GM10248 (cell line): ENCODE data around the gene GATA3.

Experiments used
- CTCF ChIA-PET: fragments of 300-600 bp; sonication (Branson Sonifier 250); formaldehyde crosslinking; extraction: SDS; loops from one replicate; lab custom pipeline; 2021; ENCODE audit warnings: antibody characterized with exemption; lab: Yijun Ruan, JAX
- POLR2A ChIA-PET: fragments of 350-650 bp; sonication (Branson Sonifier 250); formaldehyde crosslinking; extraction: SDS; loops from one replicate; lab custom pipeline; 2020; ENCODE audit warnings: antibody characterized with exemption; lab: Yijun Ruan, JAX
- DNase-seq: peaks from one replicate; pipeline ENCODE4 v3.0.0; 2012; ENCODE audit errors: extremely low spot score
- CTCF ChIP-seq: IDR thresholded peaks from 2 replicates; pipeline ENCODE4 v1.5.1; 2012; ENCODE audit warnings: mild to moderate bottlenecking, low read depth; ENCODE audit errors: extremely low read depth, missing control alignments, control extremely low read depth

GATA3 gene

GRCh38 chr10:8055420-8056349 is 1.2 kb downstream of the GATA3 start:
- CTCF ChIA-PET: no interaction called here
- no peak for DNase-seq
- TF ChIP-seq CTCF: no peak
- POLR2A ChIA-PET: interaction anchor here (0.6 kb wide), 1 partner anchor 125 kb away, joined by 4 read pairs; no protein-coding TSS in a partner anchor

GRCh38 chr10:8056378-8056777 is 1.9 kb downstream of the GATA3 start:
- CTCF ChIA-PET: no interaction called here
- DNase-seq: no peak
- no peak for TF ChIP-seq CTCF
- POLR2A ChIA-PET: interaction anchor here (0.6 kb wide), 1 partner anchor 124 kb away, joined by 4 read pairs; no protein-coding TSS in a partner anchor

GRCh38 chr10:8056871-8057331 is 2.4 kb downstream of the GATA3 start:
- CTCF ChIA-PET: no interaction called here
- TF ChIP-seq CTCF: peak; percentile 2

GRCh38 chr10:8057636-8058273 is 3.3 kb downstream of the GATA3 start:
- no peak for DNase-seq
- no peak for TF ChIP-seq CTCF
- ChIA-PET CTCF (no interaction called here), POLR2A (no interaction called here)

More at GRCh38 chr10:8056871-8057331, 2.4 kb downstream of the GATA3 start:
- POLR2A ChIA-PET: no interaction called here
- peak; percentile 63 for DNase-seq

- TF ChIP-seq CTCF: no peak
- ChIA-PET POLR2A (no interaction called here), CTCF (interaction anchor here (0.9 to 1.0 kb wide), 2 partner anchors 11 to 13 kb away, joined by 3 read pairs; no protein-coding TSS in a partner anchor)
- no peak for DNase-seq
These were observed 4.0 kb downstream of the GATA3 start for GRCh38 chr10:8058274-8059111.
